Liver (tissue), 9 donors: ENCODE results near the gene KSR2. TPM values are rescaled to one million over a fixed set of nuclear protein-coding genes. Genes with fewer than 3 reads are reported as not detected.

Source experiments
- DNase-seq: peaks from one replicate; pipeline ENCODE4 v3.0.0-alpha.2; 2017; ENCODE audit warnings: low spot score
- H3K27ac ChIP-seq, 2 donors: one replicate each; pipeline ENCODE4 v1.7.0; 2013; ENCODE audit warnings: inconsistent platforms in 2 of 2, low read length in 2 of 2, control low read depth in 1 of 2, low read depth in 1 of 2, mild to moderate bottlenecking in 1 of 2
- H3K27me3 ChIP-seq, 4 donors: one replicate each; pipeline versions ENCODE4 v1.6.1 to v1.7.0; 2013; ENCODE audit warnings: low read length in 3 of 4, inconsistent platforms in 1 of 4, mild to moderate bottlenecking in 1 of 4, moderate library complexity in 1 of 4; ENCODE audit not compliant: control insufficient read depth in 4 of 4, insufficient read depth in 4 of 4
- H3K36me3 ChIP-seq, 4 donors: one replicate each; pipeline versions ENCODE4 v1.6.1 to v1.7.0; 2013; ENCODE audit warnings: low read length in 3 of 4, mild to moderate bottlenecking in 3 of 4, low read depth in 1 of 4, moderate library complexity in 1 of 4; ENCODE audit not compliant: control insufficient read depth in 4 of 4, insufficient read depth in 3 of 4
- H3K4me1 ChIP-seq, 4 donors: one replicate each; pipeline versions ENCODE4 v1.6.1 to v1.7.0; 2013; ENCODE audit warnings: low read length in 3 of 4, mild to moderate bottlenecking in 3 of 4, moderate library complexity in 1 of 4; ENCODE audit not compliant: control insufficient read depth in 4 of 4, insufficient read depth in 4 of 4
- H3K4me3 ChIP-seq, 3 donors: one replicate each; pipeline versions ENCODE4 v1.6.1 to v1.7.0; 2013; ENCODE audit warnings: low read length in 3 of 3, control low read depth in 1 of 3, low read depth in 1 of 3, mild to moderate bottlenecking in 1 of 3
- H3K9ac ChIP-seq, 2 donors: one replicate each; pipeline ENCODE4 v1.7.0; 2013; ENCODE audit warnings: low read length in 2 of 2, mild to moderate bottlenecking in 2 of 2, moderate library complexity in 2 of 2, control low read depth in 1 of 2, low read depth in 1 of 2
- H3K9me3 ChIP-seq, 4 donors: one replicate each; pipeline versions ENCODE4 v1.6.1 to v1.7.0; 2013; ENCODE audit warnings: low read length in 3 of 4; ENCODE audit not compliant: control insufficient read depth in 4 of 4
- FOXA1 ChIP-seq: IDR thresholded peaks from 2 replicates; pipeline ENCODE4 v1.6.1; 2016; ENCODE audit warnings: antibody characterized with exemption
- FOXA2 ChIP-seq: IDR thresholded peaks from 2 replicates; pipeline ENCODE4 v1.6.1; 2016; ENCODE audit warnings: antibody characterized with exemption
- GABPA ChIP-seq, 2 donors: IDR thresholded peaks in 1 of 2; conservative IDR thresholded peaks in 1 of 2; 2 replicates each; pipeline ENCODE4 v1.6.1; 2016; ENCODE audit warnings: antibody characterized with exemption in 2 of 2, mild to moderate bottlenecking in 1 of 2, moderate library complexity in 1 of 2
- HNF4A ChIP-seq, 2 donors: conservative IDR thresholded peaks; 2 replicates each; pipeline ENCODE4 v1.6.1; 2016; ENCODE audit warnings: antibody characterized with exemption in 2 of 2, mild to moderate bottlenecking in 2 of 2
- HNF4G ChIP-seq: IDR thresholded peaks from 2 replicates; pipeline ENCODE4 v1.6.1; 2016; ENCODE audit warnings: antibody characterized with exemption
- JUND ChIP-seq, 2 donors: IDR thresholded peaks; 2 replicates each; pipeline ENCODE4 v1.6.1; 2016; ENCODE audit warnings: antibody characterized with exemption in 2 of 2
- RAD21 ChIP-seq, 2 donors: IDR thresholded peaks; 2 replicates each; pipeline ENCODE4 v1.6.1; 2016; ENCODE audit warnings: antibody characterized with exemption in 2 of 2, mild to moderate bottlenecking in 2 of 2
- RXRA ChIP-seq, 2 donors: IDR thresholded peaks; 2 replicates each; pipeline ENCODE4 v1.6.1; 2017 to 2018; ENCODE audit warnings: antibody characterized with exemption in 2 of 2, mild to moderate bottlenecking in 1 of 2
- SP1 ChIP-seq: IDR thresholded peaks from 2 replicates; pipeline ENCODE4 v1.6.1; 2018; ENCODE audit warnings: antibody characterized with exemption, mild to moderate bottlenecking
- TAF1 ChIP-seq: conservative IDR thresholded peaks from 2 replicates; pipeline ENCODE4 v1.6.1; 2016; ENCODE audit warnings: antibody characterized with exemption, mild to moderate bottlenecking
- WGBS: extraction: QIAGEN DNeasy Blood & Tissue Kit; methylation state at CpG from one replicate; pipeline ENCODE4 v1.1.7; 2013; 5-methylcytosine and 5-hydroxymethylcytosine counted together
- polyA plus RNA-seq, 2 donors: library from polyadenylated mRNA; stranded (reverse) in 1 of 2; unstranded in 1 of 2; fragments of 200-250 nt in 1 of 2; fragments of >200 nt in 1 of 2; fragmentation: Nextera tagmentation in 1 of 2; extraction: Ambion mirVana in 1 of 2; gene quantifications; one replicate each; pipeline versions ENCODE4 v1.2.1 to v1.2.3, GENCODE V29; 2013 to 2015
- total RNA-seq, 2 donors: library from RNA; depleted of rRNA; stranded (reverse); fragments of >200 nt; gene quantifications; one replicate each; pipeline ENCODE4 v1.2.3, GENCODE V29; 2014
- TF ChIP-seq, protein P1 (sequence below): fragments of 150-350 bp; IDR thresholded peaks from 2 replicates; pipeline ENCODE4 v1.5.1; 2017; ENCODE audit warnings: improper control_type of control experiment, low read depth, low read length; ENCODE audit not compliant: missing input control
- TF ChIP-seq, protein P2 (sequence below): IDR thresholded peaks from 2 replicates; pipeline ENCODE4 v1.6.1; 2016; ENCODE audit warnings: antibody characterized with exemption
- TF ChIP-seq, protein P3 (sequence below): IDR thresholded peaks from 2 replicates; pipeline ENCODE4 v1.6.1; 2016; ENCODE audit warnings: antibody characterized with exemption
- TF ChIP-seq, protein P4 (sequence below): IDR thresholded peaks from 2 replicates; pipeline ENCODE4 v1.6.1; 2016; ENCODE audit warnings: antibody characterized with exemption
- donor health status: healthy.
- donor health status: healthy.
- donor health status: healthy.
- donor health status: healthy.
- donor health status: healthy.

Gene KSR2
- total and polyA plus RNA-seq, 4 donors: under 0.01 to 0.02 (median under 0.01) TPM; not detected in 1

DNA sequence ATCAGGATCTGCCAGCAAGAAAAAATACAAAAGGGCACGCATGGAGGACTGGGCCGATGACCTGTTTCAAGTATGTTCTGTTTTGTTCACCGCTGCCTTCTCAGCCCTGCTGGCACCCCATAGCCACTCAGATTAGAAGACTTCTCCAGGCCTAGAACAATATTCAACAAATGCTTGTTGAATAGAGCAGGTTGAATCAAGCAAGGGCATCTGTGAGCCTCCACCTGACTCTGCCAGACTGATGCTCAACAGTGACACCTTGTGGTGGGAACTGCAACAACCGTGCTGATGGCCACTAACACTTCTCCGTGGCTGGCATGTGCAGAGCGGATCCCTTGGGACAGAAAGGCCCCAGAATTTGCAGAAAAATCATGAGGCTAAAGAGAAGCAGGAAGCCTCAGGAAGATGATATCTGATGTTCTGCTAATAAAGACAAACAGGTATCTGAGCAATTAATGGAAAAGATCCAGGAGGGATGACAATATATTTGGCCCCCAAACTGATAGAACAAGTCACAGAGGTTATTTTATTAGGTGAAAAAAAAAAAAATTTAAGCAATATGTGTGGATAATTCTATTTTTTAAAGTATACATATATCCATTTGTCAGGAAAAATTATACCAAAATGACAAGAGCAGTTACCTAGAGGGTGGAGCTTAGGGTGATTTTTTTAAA, 114.3 kb downstream of the KSR2 start:
- Histone ChIP-seq H3K36me3 (no peaks in the 10 kb centered on the region), H3K4me3 (no peak overlapping the region), H3K27me3 (no peaks in the 10 kb centered on the region), H3K4me1 (no peaks in the 10 kb centered on the region), H3K27ac (no peak overlapping the region), H3K9me3 (no peaks in the 10 kb centered on the region), H3K9ac (no peak overlapping the region)
- peak; percentile 47 for DNase-seq
- WGBS: 69% methylated on average over 6 of the region's 6 CpGs
- TF ChIP-seq, protein P1, sequence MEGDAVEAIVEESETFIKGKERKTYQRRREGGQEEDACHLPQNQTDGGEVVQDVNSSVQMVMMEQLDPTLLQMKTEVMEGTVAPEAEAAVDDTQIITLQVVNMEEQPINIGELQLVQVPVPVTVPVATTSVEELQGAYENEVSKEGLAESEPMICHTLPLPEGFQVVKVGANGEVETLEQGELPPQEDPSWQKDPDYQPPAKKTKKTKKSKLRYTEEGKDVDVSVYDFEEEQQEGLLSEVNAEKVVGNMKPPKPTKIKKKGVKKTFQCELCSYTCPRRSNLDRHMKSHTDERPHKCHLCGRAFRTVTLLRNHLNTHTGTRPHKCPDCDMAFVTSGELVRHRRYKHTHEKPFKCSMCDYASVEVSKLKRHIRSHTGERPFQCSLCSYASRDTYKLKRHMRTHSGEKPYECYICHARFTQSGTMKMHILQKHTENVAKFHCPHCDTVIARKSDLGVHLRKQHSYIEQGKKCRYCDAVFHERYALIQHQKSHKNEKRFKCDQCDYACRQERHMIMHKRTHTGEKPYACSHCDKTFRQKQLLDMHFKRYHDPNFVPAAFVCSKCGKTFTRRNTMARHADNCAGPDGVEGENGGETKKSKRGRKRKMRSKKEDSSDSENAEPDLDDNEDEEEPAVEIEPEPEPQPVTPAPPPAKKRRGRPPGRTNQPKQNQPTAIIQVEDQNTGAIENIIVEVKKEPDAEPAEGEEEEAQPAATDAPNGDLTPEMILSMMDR: peak; percentile 65
- TF ChIP-seq HNF4G (no peak), RAD21 (IDR thresholded peaks at IDR 0.05) (peak; percentile 30 to 54)

DNA sequence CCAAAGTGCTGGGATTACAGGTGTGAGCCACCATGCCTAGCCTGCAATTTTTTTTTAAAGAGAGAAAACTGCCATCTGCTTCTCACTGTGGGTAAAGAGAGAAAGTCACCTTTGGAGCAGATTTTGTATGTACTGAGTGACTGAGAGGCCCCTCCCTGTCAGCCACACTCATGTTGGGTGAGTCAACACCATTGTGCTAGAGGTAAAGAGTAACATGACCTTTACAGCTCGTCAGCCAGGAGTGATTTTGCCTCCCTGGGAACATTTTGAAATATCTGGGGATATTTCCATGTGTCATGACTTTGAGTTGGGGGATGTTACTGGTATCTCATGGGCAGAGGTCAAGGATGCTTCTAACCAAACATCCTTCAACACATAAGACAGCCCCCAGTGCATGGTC, 115.2 kb downstream of the KSR2 start:
- no peak for DNase-seq
- no peak for TF ChIP-seq FOXA2
- peak; percentile 37 to 58 for TF ChIP-seq RXRA (IDR thresholded peaks at IDR 0.05)
- TF ChIP-seq, protein P2, sequence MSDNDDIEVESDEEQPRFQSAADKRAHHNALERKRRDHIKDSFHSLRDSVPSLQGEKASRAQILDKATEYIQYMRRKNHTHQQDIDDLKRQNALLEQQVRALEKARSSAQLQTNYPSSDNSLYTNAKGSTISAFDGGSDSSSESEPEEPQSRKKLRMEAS: no peak
- peak in 1 of 2 donors; percentile 6 for TF ChIP-seq JUND (IDR thresholded peaks at IDR 0.05)
- no peak for TF ChIP-seq HNF4G
- TF ChIP-seq FOXA1: no peak
- peak; percentile 64 for TF ChIP-seq SP1
- no peak for TF ChIP-seq GABPA (IDR thresholded peaks at IDR 0.05 in 1 of 2, conservative IDR thresholded peaks at IDR 0.05 in 1 of 2)
- TF ChIP-seq TAF1: no peak
- TF ChIP-seq, protein P1: no peak
- no peak for TF ChIP-seq RAD21 (IDR thresholded peaks at IDR 0.05)
- TF ChIP-seq HNF4A (conservative IDR thresholded peaks at IDR 0.05): peak in 1 of 2 donors; percentile 42
- TF ChIP-seq, protein P3, sequence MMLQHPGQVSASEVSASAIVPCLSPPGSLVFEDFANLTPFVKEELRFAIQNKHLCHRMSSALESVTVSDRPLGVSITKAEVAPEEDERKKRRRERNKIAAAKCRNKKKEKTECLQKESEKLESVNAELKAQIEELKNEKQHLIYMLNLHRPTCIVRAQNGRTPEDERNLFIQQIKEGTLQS: no peak
- TF ChIP-seq, protein P4, sequence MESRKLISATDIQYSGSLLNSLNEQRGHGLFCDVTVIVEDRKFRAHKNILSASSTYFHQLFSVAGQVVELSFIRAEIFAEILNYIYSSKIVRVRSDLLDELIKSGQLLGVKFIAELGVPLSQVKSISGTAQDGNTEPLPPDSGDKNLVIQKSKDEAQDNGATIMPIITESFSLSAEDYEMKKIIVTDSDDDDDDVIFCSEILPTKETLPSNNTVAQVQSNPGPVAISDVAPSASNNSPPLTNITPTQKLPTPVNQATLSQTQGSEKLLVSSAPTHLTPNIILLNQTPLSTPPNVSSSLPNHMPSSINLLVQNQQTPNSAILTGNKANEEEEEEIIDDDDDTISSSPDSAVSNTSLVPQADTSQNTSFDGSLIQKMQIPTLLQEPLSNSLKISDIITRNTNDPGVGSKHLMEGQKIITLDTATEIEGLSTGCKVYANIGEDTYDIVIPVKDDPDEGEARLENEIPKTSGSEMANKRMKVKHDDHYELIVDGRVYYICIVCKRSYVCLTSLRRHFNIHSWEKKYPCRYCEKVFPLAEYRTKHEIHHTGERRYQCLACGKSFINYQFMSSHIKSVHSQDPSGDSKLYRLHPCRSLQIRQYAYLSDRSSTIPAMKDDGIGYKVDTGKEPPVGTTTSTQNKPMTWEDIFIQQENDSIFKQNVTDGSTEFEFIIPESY: no peak
- Histone ChIP-seq H3K4me3 (no peak overlapping the region), H3K9ac (no peak overlapping the region), H3K4me1 (no peaks in the 10 kb centered on the region), H3K36me3 (no peaks in the 10 kb centered on the region), H3K27ac (no peak overlapping the region), H3K27me3 (no peaks in the 10 kb centered on the region), H3K9me3 (no peaks in the 10 kb centered on the region)
- 17% methylated on average over 1 of the region's 1 CpG for WGBS
